Glomerular visceral epithelial cell (primary cell): ENCODE measurements around the gene USP49.

ENCODE experiments used
- DNase-seq: peaks from one replicate; pipeline ENCODE4 v3.0.0-alpha.2; 2016; ENCODE audit errors: extremely low spot score

Gene USP49

DNA sequence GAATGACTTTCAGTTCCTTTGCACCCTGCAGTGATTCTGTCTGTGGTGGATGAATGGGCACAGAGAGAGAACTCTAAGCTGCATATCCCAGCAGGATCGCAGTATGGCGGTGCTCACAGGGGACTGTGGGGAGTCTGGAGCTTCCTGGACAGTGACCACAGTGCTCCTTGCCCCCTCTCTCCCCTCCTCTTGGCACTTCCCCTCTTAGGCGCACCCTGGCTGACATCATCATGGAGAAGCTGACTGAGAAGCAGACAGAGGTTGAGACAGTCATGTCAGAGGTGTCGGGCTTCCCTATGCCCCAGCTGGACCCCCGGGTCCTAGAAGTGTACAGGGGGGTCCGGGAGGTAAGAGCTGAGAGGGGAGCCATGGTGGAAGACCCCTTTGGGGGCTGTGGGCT lies 34.7 kb upstream of the USP49 start:
- no peak for DNase-seq

DNA sequence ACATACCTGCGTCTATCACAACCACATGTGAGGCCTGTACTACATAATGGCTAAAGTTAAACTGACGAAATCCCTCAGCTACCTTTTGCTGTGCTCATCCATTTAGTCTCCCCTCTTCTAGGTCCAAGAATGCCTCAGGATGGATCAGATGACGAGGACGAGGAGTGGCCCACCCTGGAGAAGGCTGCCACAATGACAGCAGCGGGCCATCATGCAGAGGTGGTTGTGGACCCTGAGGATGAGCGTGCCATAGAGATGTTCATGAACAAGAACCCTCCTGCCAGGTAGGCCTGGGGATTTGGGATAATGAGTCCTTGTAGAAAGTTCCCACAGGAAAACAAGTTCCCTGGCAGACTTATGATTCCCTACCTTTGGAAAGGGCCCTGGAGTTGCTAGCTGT lies 32.1 kb upstream of the USP49 start:
- DNase-seq, result no peak

DNA sequence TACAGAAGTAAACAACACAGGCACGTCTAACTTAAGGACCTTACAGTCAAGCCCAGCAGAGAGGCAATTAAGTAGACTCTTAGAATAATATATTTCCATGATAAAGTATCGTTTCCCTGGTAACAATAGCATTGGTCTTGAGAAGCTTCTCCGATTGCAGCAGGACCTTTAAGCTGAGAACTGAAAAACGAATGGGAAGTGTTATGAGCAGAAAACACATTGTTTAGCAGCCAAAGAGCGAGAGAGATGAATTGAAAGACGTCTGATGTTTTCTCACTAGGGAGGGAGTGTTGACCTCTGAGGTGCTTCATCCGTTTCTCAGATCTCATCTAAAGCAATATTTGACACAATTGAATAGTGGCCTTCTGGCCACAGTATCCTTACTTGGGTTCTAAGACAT lies 27.0 kb upstream of the USP49 start:
- no peak for DNase-seq

DNA sequence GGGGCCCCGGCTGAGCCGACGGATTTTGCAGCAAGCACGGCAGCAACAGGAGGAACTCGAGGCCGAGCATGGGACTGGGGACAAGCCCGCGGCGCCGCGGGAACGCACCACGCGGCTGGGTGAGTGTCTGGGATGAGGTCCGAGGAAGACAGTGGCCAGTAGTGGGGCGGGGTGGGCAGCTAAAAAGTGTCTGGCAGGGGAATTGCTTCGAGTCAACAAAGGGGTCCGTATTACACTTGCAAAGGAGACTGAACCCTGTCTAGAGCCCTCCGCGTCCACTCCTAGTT lies 26.5 kb upstream of the USP49 start:
- DNase-seq, result no peak

DNA sequence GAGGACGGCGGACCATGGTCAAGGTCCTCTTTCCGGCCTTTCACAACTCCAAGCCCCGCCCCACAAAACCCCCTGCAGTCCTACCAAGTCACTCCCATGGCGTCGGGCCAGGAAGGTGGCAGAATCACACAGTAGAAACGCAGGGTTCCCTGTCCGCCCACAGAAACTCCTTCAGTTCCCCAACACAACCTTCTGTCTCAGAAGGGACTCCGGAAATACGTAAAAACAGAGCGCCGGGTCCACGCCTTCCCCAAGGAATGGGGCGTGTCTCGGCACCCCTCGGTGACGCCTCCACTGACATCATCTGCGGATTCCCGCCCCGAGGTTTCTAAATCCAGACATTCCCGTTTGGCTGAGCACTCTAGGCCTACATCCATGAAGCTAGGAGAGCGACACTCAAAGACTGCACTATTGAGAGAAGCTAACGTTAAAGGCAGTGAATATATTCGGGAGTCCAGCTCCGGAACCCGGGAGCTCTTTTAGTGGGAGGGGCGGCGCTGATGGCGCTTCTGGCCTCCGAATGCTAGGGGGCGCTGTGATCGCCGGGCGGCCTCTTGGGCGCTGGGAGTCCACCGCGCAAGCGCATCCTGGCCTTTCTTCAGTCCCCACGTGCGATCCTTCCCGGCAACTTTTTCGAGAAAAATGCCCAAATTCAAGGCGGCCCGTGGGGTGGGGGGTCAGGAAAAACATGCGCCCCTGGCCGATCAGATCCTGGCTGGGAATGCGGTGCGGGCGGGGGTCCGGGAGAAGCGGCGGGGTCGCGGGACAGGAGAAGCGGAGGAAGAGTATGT lies 25.9 kb upstream of the USP49 start, which contains the start of the genes BYSL and MED20:
BYSL (plus strand) TSS at position 579 of the 791 bp plus-strand sequence; CDS start at position 643, 64 bp downstream.
MED20 (minus strand) TSS at position 219 of the 791 bp plus-strand sequence; CDS start at position 98, 121 bp downstream.
- peak; percentile 98 for DNase-seq

DNA sequence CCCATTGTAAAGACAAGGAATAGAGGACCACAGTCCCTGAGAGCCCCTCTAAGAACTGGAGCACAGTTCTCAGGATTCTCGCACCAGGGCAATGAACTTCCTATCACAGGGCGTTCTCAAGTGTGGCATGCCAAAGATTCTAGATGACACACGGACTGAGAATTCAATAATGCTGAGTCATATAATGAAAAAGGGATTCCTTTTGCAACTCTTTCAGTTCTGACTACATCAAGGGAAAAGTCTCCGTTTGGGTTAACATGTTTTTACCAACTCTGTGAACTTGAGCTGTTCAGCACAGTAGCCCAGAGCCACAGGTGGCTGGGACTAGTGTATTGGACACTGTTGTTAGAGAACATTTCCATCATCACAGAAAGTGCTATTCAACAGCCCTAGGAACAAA lies 22.4 kb upstream of the USP49 start:
- DNase-seq, result peak; percentile 89

DNA sequence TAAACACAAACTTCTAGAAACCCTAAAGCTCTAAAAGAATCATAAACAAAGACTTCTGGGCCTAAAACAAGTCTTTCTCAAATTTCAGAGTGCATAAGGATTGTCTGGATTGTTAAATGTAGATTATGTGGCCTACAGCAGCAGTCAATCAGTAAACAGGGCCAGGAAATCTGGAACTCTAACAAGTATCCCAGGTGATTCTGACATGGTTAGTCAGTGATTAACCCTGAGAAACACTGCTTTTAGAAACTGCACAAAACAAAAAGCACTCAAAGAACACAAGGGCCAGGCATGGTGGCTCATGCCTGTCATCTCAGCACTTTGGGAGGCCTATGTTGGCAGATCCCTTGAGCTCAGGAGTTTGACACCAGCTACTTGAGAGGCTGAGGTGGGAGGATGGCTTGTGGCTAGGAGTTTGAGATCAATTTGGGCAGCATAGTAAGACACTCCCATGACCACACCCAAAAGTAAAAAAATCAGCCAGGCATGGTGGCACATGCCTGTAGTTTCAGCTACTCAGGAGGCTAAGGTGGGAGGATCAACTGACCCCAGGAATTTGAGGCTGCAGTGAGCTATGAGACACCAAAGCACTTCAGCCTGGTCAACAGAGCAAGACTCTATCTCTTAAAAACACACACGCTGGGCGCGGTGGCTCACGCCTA lies 19.8 kb upstream of the USP49 start:
- DNase-seq, result no peak

DNA sequence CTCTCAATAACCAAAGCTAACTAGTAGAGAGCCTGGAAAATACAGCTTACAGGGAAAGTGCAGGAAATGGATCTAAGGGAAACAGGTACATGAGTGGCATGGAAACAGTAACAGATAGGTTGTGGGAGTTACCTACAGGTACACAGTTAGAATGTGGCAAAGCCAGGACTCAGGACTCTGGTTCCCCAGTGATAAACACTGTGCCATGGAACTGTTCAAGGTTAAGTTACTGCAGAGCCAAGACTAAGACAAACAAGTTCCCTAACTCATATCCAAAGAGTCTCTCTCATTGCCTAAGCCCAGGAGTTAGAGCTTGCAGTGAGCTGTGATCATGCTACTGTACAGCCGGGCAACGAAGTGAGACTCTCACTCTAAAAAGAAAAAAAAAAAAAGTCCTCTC lies 19.2 kb upstream of the USP49 start:
- no peak for DNase-seq

DNA sequence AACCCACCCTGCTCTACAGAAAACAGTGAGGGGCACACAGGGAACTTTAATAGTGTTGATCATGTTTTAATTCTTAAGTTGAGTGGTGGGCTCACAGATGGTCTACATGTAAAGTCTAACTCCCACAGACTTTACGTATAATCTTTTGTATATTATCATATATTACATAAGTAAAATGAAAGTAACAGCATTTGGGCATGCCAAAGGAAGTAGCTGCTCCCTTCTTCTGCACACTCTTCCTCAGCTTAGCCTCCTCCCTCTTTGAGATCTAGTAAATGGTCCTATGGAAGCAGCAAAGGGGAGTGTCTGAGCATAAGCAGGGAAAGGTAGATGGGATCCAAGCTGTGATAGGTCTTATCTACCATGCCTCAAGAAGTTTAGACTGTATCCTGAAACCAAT lies 14.6 kb upstream of the USP49 start:
- no peak for DNase-seq

DNA sequence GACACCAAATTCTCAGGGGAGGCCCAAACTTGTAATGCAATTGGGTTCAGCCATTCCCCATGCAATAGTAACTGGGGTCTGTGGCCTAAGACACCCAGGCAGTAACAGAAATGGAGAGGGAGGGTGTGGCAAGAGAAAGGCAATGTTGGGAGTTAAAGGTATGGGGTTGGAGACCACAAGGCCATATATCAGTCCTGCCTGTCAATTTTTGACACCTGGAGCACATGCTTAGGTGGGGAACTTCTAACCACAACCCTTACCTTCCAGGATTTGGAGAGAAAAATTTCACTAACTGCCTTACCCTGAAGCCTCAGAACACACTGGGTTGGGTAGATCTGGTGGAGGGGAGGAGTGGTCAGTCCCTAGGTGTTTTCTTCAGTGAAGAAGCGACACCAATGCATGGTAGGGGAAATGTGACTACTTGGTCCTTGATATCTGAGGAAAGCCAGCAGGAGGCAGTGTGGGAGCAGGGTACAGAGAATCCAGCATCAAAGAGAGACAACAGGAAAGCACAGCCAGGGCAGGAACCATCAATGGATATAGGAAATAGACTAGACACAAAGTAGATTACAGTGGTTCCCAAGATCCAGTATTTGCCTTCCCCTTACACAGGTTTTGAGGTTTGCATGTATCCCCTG lies 6.8 kb upstream of the USP49 start:
- peak; percentile 7 for DNase-seq

DNA sequence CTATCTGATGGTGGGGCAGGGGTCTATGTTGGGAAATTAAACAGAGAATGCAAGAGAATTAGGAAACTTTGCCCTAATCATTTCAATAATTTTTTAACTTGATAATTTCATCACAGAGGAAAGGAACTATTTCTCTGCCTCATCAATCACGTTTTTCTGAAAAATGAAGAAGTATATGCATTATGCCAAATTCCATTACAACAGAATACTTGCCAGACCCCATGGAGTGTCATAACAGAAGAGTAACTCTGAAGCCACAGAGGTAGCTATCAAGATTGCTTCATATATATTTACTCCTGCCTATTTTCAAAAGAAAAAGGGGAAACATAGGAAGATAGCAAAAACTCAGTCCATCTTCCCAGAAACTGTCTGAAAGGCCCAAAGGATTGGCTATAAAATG lies 5.7 kb upstream of the USP49 start:
- no peak for DNase-seq

DNA sequence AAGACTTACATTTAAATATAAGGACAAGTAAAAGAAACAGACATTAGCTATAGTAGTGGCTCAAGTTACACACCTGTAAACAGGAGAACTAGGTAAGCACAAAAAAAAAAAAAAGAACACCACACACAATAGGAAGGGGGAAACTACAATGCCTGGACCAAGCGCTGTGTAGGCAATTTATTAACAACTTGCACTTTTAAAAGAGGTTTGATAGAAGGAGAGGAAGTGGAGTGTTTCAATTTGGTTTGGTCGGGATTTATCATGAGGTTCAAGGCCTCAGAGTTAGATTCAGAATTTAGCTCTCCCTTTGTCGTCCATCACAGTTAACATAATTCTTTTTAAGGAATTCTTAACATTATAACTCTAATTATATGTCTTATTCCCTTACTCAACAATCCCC lies 1.1 kb upstream of the USP49 start:
- no peak for DNase-seq

DNA sequence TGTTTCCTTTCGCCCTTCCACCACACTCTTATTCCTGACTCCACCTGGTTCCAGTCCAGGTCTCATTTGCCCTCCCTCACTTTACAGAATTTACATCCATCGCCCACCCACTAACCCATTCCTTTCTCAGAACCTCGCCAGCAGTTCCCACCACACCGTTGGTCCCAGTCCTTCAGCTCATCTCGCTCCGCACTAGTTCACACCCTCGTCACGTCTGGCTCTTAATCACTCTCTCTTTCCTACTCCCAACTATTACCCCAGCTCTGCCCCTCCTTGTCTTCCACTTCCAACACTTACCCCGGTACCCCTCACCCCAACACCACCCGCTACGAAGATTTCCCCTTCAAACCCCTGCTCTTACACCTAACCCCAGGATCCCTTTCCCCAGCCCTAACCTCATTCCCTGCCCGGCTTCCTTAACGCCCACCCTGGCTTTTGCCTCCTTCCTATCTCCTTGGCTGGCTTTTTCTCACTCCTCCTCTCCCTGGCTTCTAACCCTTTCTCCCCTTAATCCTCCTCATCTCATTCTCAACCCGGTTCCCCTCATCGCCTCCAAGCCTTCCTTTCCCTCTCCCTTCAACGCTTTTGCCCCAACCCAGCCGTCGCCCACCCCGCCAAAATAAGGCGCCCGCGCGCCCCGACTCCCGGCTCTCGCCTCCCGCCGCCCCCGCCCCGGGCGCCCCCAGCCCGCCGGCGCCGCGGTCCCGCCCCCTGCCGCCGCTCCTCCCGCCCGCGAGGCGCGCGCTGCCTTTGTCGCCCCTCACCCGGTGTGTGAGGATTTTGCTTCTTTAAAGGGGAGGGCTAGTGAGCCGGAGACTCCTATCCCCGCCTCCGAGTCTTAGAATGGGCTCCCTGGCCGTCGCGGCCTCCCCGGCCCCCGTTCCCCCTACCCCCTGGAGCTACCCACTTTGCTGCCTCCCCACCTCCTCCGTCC lies 542 bp downstream of the USP49 start:
- DNase-seq, result no peak

DNA sequence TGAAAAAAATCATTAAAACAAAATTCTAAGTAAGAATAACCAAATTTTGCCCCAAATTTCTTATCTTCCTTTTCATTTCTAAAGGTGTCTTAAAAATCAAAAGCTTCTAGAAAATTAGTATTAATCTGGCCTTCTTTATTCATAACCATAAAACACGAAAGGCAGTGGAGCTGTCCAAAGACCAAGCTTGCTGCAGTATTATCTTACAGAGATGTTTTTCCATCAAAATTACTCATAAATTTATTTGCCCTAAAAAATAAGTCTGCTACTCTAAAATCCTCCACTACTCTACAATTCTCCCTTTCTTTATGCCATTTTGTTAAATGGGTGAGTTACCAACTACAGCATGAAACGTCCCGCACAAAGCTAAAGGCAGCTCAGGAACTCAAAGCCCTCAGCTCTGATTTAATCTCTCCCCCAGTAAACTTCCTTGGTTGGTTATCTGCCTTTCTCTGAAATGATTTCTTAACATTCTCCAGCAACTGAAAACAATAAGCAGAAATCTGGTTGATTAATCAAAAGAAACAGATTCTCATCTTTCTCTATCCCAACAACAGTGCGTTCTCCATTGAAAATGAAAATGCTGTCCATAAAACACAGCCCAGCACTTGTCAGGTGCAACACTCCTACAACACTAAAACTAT lies 2.1 kb downstream of the USP49 start:
- no peak for DNase-seq

DNA sequence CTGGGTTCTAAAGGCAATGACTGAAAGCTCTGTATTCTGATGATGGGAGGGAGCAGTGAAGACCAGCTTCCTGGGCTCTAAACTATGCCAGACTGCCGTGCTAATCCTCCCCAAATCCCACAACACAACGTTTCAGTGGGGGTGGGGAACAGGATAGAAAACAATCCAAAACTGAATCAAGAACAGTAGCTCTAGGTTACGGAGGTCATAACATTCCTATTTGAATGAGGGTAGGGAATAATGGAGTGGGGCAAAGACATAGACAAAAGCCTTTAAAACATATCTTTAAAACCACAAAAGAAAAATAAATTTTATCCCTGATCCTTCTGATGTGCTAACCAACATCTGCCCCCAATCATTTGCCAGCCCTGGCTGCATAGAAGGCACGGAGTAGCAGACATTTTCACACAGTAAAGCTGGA lies 7.8 kb downstream of the USP49 start:
- no peak for DNase-seq

DNA sequence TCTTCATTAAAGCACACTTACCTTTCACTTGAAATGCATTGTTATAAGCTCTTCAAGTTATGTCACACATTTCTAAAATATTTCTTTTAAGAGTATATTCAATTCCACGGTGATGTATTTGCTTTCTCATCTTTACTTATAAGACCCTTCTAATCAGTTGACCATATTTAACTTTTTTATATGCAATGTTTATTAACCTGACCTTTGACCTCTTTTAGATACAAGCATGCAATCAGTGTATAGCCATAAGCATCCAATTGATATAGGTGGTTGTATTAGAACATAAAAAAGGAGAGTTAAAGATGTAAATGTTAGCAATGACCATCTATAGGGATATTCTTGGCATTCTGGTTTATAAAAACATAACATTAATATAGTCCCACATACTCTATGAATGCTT lies 9.2 kb downstream of the USP49 start:
- DNase-seq, result no peak

DNA sequence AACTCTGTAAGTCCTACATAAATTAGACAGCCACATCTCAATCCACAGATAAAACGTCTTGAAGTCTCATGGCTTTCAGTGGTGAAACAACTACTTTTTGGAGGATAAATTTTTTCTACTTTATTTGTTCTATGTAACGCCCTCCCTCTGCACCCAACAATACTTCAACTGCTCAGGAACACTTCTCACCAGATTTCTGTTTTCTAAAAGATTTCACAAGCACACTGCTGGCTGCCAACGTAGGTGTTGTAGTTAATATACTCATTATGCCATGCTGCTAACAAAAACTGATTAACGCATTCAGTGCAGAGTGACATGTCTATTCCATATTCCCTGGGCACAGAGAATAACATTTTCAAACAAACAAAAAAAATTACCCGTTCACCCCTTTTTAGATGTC lies 10.2 kb downstream of the USP49 start:
- DNase-seq, result no peak

DNA sequence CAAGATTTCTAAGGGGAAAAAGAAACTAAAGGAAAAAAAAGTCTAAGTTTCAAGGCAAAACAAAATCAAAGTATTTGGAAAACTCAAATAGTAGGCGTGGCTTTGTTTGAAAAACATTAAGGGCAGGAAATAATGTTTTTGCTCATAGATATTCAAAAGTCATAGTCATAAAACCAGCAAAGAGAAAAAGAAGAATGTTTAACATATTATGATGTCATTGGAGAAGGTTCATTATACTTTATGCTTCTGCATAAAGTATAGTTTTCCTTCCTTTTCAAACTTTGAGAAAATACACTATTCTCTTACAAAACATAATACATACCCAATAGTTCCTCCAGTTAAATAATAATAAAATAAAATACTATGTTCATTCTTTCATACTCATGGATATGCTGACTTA lies 13.7 kb downstream of the USP49 start:
- DNase-seq, result no peak

DNA sequence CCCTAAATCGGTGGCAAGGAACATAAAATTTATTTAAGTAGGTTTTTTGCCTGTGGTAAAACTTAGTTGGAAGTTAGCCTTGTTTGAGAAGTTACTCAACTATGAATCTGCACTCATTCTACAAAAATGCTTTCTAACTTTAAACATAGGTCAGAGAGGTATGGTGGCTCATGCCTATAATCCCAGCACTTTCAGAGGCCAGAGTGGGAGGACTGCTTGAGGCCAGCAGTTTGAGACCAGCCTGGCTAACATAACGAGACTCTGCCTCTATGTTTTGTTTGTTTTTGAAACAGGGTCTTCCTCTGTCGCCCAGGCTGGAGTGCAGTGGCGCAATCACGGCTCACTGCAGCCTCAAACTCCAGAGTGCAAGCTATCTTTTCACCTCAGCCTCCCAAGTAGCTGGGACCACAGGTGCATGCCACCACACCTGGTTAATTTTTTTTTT lies 16.2 kb downstream of the USP49 start:
- DNase-seq, result peak; percentile 10

DNA sequence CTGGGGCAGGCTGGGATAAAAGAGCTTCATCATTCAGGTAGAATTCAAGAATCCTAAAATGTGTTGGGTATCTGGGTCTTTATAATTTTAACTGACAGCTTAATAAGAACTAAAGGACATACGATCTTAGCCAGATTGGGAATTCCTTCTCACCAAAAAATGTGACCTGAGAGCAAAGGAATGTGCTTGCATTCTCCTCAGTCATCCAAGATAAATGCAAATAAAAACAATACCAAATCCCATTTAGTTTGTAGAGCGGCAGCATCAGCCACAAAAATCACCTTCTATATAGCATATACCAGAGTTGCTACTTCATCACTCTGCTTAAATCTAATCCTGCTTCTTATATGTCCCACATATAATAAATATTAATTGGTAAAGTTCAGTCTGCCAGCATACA lies 16.9 kb downstream of the USP49 start:
- peak; percentile 47 for DNase-seq

DNA sequence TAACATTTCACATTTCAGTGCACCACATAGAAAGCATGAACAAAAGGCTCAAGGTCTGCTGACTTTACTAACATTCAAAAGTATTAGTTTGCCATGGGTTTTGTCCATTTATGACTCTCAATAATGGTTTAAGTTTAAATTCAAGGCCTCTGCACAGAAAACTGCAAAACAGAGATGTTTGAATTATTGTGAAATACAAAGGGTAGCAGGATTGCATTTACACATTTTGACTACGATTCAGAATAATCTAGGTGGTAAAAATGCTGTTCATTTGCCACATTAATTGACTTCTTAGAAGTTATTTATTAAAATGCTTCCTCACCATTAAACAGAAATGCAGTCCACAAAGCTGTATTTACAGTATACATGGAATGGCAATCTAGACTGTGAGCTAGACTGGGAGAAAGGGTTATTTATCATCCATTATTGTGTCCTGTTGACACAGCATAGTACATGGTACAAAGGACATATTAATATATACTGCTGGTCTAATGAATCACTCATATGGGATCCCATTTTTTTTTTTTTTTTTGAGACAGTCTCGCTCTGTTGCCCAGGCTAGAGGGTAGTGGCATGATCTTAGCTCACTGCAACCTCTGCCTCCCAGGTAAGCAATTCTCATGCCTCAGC lies 18.0 kb downstream of the USP49 start:
- no peak for DNase-seq
